Forelimb muscle (tissue), 1 donor: ENCODE measurements around the gene CLCN2. TPM values are rescaled to one million over a fixed set of nuclear protein-coding genes. Genes with fewer than 3 reads are reported as not detected.
"Not testable (repeated sequence)": the region's sequence is repeated elsewhere in the genome, so short reads cannot be mapped to it uniquely, and the experiment has no call there.

ENCODE experiments used
- DNase-seq: peaks from one replicate; pipeline ENCODE4 v3.0.0-alpha.2; 2013; ENCODE audit warnings: low read depth
- polyA plus RNA-seq: library from polyadenylated mRNA; unstranded; fragments of 120-200 nt; gene quantifications from one replicate; pipeline ENCODE4 v1.2.1, GENCODE V29; 2013; ENCODE audit not compliant: insufficient read length

The CLCN2 gene
- polyA plus RNA-seq, 1 donor, result 3.7 TPM

DNA sequence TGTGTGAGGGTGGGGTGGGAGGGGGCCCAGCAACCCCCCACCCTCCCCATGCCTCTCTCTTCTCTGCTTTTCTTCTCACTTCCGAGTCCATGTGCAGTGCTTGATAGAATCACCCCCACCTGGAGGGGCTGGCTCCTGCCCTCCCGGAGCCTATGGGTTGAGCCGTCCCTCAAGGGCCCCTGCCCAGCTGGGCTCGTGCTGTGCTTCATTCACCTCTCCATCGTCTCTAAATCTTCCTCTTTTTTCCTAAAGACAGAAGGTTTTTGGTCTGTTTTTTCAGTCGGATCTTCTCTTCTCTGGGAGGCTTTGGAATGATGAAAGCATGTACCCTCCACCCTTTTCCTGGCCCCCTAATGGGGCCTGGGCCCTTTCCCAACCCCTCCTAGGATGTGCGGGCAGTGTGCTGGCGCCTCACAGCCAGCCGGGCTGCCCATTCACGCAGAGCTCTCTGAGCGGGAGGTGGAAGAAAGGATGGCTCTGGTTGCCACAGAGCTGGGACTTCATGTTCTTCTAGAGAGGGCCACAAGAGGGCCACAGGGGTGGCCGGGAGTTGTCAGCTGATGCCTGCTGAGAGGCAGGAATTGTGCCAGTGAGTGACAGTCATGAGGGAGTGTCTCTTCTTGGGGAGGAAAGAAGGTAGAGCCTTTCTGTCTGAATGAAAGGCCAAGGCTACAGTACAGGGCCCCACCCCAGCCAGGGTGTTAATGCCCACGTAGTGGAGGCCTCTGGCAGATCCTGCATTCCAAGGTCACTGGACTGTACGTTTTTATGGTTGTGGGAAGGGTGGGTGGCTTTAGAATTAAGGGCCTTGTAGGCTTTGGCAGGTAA is 15.9 kb downstream of the CLCN2 start:
- DNase-seq, result no peak

DNA sequence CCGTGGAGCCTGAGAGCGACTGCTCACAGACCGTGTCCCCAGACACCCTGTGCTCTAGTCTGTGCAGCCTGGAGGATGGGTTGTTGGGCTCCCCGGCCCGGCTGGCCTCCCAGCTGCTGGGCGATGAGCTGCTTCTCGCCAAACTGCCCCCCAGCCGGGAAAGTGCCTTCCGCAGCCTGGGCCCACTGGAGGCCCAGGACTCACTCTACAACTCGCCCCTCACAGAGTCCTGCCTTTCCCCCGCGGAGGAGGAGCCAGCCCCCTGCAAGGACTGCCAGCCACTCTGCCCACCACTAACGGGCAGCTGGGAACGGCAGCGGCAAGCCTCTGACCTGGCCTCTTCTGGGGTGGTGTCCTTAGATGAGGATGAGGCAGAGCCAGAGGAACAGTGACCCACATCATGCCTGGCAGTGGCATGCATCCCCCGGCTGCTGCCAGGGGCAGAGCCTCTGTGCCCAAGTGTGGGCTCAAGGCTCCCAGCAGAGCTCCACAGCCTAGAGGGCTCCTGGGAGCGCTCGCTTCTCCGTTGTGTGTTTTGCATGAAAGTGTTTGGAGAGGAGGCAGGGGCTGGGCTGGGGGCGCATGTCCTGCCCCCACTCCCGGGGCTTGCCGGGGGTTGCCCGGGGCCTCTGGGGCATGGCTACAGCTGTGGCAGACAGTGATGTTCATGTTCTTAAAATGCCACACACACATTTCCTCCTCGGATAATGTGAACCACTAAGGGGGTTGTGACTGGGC is 16.7 kb downstream of the CLCN2 start:
- DNase-seq, result no peak

DNA sequence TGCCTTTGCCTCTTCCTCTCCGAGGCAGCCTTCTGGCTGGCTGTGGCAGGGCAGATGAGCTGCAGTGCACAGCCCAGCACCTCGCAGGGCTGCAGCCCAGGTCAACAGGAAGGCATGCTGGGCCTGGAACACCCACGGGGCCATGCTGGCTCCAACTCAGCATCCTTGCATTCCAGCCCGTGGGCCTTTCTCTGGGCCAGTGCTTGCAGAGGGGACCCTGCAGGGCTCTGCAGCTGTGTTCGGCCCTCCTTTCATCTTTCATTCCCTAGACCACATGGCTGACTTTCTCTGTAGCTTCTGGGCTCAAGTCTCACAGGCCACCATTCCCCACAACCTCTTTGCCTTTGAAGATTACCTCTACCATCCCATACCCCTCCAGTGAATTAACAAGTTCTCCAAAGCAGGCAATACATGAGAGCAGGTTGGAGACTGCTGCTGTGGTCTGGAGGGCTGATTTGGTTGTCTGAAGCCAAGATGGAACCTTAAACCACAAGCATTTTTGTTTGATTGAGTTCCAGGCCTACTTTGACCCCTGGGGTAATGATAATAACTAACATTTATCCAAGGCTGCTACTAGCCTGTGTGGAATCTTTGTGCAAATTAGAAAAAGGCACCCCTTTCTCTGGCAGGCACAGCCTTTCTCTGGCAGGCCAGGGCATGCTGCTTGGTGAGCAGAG is 18.1 kb downstream of the CLCN2 start:
- DNase-seq, result no peak

DNA sequence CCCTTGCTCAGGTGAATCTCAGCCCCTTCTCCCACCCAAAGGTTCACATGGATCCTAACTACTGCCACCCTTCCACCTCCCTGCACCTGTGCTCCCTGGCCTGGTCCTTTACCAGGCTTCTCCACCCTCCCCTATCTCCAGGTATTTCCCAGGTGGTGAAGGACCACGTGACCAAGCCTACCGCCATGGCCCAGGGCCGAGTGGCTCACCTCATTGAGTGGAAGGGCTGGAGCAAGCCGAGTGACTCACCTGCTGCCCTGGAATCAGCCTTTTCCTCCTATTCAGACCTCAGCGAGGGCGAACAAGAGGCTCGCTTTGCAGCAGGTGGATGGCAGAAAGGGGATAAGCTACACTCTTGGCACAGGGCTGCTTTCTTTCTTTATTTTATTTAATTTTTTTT is 19.5 kb downstream of the CLCN2 start:
- DNase-seq, result no peak

DNA sequence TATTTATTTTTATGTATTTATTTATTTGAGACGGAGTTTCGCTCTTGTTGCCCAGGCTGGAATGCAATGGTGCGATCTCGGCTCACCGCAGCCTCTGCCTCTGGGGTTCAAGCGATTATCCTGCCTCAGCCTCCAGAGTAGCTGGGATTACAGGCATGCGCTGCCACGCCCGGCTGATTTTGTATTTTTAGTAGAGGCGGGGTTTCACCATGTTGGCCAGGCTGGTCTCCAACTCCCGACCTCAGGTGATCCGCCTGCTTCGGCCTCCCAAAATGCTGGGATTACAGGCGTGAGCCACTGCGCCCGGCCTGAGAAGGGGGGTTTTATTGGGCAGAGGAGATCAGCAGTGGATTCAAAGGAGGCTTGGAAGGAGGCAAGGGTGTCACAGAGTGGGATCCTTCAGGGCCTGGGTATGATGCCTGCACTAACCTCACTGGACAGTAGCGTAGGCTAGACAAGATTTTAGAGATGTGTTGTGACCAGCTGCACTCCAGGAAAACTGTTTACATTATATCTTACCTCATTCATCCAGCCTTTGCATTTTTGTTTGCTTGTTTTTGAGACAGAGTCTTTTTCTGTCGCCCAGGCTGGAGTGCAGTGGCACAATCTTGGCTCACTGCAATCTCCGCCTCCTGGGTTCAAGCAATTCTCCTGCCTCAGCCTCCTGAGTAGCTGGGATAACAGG is 21.8 kb downstream of the CLCN2 start:
- DNase-seq, result not testable (repeated sequence)

DNA sequence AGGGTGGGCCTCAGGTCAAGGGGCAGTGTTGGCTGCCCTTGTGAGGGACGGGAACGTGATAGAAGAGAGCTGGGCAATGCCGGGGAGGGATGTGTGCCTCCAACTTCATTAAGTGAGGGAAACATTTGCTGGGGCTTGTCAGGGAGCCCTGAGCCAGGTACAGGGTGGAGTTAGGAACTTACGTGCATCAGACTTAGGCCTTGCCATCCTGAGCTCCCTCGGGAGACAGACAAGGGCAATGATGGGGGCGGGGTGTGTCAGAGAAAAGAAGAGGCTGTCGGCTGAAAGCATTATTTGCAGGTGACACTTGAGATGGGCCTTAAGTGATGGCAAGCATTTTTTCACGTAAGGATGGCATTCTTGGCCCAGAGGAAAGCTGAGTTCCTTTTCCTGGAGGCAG is 22.4 kb downstream of the CLCN2 start:
- DNase-seq, result no peak

DNA sequence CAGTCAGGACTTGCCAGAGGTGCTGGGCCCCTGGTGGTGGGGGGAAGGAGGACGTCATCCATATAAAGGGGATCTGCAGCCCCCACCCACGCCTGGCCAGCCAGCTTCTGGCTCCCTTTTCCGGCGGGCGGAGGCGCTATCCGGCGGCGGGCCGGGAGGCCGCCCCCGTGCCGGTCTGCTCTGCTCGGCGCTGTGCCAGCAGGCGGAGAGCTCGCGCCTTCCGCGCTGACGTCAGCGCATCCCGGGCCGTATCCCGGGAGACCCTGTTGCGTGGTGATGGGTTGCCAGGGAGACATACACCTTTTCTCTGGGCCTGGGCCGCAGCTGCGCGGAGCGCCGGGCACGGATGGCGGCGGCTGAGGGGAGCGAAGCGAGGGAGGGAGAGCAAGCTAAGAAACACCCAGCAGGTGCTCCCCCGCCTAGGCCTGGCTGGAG is 22.9 kb downstream of the CLCN2 start:
- DNase-seq, result no peak

DNA sequence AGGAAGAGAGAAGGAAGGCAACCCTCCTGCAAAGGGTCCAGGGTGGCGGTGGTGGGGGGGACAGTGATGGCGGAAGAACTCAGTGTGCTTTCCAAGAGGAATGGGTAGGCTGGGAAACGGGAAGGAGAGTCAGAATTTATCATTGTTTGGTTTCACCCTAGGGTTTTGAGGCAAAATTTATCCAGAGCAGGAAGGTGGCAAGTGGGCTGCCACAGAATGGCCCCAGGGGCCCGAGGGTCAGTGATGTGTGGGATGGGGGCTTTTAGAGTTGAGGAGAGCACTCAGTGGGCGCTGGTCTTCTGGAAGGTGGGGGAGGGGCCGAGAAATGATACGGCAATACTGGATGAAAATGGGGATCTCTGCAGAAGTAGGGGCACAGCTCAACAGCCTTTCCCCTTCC is 23.4 kb downstream of the CLCN2 start:
- no peak for DNase-seq

DNA sequence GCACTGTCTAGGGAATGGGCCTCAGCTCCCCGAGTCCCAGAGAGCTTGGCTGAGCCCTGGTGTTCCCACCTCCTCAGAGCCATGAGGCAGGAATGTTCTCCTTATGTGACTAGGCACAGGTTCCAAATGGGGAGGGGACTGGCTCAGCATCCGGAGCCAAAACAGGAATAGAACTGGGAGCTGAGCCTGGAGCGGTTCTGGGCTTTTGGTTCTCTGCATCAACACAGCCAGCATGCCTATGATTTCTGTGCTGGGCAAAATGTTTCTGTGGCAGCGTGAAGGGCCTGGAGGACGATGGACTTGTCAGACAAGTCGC is 24.0 kb downstream of the CLCN2 start, which contains the start of gene FAM131A:
FAM131A (plus strand) TSS at position 202 of the 316 bp plus-strand sequence; CDS start at position 233, 31 bp downstream.
- peak; percentile 62 for DNase-seq

DNA sequence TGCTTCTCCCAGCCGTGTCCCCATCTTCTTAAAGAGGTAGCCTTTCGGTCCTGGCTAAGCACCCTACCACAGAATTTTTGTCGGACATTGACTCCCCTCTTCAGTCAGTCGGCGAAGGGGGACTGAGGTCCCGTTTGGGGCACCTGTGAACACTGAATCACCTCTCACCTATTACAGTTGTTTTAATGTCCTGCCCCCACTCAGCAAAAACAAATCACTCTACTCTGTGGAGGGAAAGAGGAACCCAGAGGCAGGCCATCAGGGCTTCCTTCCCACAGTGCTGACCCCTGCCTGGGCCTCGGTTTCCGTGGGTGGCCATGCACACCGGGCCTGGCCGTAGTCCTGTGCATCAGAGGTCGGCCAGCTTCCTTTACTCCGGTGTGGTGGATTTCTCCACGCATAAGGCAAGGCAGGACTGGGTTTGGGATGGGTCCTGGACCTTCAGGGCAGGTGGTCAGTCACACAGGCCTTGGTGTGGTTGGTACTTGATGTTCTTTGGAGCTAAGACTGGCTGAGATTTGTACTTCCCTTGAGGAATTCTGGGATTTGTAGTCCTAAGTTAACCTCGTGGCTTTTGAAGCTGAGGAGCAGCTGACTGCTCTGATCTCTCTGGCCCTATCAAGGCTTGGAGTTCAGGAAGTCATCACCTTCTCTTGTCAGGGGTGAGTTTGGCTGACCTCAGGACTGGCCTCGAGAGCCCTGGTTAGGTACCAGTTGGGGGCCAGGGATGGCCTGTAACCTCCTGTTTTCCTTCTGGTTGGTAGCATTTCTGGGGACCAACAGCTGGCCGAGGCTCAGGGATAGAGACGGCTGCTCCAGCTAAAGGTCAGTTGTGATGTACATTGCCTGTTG is 24.6 kb downstream of the CLCN2 start:
- no peak for DNase-seq

DNA sequence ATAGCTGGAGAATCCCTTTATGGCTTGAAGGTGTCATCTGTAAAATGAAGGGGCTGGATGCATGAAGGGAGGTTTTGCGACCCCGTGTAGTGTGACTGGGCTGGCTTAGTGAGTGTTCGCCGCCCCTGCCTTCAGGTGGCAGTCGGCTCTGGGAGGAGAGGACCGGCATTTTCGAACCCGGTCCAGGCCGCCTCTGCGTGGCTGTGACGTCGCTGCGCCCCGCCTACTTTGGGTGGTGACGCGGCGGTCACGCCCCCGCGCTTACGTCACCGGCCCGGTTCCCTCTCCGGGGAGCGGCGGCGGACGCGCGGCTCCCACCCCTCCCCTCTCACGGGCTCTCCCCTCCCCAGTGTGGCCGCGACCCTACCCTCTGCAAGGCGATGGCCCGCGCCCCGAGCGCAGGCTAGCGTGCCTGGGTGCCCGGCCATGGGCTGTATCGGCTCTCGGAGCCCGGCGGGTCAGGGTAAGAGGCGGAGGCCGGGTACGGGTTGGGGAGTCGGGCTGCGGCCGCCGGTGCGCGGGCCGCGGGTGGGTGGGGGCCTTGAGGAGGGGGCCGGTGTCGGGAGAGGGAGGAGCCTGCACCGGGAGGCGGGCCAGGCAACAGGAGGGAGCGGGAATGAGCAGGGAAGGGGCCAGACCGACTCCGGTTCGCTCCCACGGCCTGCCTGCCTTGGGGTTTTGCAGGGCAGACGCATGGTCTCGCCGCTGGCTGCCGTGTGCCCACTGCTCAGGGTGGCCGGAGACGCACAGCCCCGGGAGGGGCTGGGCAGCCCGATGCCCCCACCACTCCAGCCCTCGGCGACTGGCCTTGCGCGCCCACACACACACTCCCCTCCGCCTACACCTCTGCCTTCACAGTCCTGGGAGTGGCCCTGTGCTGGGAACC is 25.5 kb downstream of the CLCN2 start:
- DNase-seq, result peak; percentile 59

DNA sequence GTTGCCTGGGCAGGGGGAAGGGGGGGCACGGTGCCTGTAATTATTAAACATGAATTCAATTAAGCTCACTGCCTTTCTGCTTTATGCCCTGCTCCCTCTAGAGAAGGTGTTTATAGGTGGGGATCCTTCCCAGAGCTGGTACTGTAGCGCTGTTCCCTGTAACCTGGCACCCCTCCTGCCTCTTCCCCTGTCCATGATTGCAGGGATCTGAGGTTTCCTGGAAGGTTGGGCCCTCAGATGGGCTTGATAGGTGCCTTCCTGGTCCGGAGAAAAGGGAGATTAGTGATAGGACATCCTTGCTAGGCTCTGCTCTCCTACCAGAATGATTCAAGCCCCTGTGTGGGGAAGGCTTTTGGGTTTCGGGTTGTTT is 26.1 kb downstream of the CLCN2 start:
- no peak for DNase-seq

DNA sequence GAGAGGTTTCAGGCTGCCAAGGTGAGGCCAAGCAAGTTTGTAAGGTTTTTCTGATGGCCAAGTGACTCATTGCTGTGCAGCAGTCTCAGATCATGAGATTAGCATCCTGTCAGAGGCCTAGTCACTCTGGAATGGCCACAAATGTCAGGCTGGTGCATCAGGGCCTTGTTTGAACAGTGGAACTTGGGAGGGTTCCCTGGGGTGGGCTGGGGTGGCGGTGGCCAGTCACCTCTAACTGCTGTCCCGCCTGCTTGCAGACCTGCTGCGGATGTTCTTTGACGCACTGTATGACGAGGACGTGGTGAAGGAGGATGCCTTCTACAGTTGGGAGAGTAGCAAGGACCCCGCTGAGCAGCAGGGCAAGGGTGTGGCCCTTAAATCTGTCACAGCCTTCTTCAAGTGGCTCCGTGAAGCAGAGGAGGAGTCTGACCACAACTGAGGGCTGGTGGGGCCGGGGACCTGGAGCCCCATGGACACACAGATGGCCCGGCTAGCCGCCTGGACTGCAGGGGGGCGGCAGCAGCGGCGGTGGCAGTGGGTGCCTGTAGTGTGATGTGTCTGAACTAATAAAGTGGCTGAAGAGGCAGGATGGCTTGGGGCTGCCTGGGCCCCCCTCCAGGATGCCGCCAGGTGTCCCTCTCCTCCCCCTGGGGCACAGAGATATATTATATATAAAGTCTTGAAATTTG is 26.8 kb downstream of the CLCN2 start:
- no peak for DNase-seq

DNA sequence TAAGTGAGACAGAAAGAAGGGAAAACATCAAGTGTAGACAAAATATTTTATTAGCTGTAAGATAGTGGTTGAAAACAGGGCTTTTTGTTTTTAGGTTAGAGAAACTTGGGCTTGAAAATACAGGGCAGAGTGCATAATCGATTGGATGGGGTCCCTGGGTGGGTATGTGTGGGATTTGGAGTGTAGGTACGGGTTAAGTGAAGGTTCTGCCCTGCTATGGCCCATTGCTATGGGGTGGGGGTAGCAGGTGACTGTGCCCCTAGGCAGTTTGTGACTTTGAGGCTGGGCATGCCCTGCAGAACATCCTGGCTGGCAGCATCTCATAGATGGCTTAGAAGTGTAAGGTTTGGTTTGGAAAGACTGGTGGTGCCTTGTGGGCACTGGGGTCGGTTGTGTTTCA is 27.7 kb downstream of the CLCN2 start:
- DNase-seq, result no peak

DNA sequence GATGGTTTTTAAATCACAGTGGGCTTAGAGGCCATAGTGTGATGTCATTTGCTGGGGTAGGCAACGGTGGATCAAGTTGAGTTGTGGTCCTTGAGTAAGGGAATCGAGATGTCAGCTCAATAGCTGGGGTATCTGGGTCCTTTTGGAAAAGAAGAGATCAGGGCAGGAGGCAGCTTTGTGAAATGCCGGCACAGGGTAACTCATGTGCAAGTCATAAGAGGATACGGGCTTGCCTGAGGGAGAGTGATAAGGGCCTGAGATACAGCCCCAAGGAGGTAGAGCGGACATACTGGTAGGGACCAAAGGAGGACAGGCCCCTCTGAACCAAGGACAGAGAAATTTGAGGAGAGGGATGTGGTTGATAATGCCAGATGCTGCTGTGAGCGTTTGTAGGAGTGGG is 28.2 kb downstream of the CLCN2 start:
- DNase-seq, result no peak

DNA sequence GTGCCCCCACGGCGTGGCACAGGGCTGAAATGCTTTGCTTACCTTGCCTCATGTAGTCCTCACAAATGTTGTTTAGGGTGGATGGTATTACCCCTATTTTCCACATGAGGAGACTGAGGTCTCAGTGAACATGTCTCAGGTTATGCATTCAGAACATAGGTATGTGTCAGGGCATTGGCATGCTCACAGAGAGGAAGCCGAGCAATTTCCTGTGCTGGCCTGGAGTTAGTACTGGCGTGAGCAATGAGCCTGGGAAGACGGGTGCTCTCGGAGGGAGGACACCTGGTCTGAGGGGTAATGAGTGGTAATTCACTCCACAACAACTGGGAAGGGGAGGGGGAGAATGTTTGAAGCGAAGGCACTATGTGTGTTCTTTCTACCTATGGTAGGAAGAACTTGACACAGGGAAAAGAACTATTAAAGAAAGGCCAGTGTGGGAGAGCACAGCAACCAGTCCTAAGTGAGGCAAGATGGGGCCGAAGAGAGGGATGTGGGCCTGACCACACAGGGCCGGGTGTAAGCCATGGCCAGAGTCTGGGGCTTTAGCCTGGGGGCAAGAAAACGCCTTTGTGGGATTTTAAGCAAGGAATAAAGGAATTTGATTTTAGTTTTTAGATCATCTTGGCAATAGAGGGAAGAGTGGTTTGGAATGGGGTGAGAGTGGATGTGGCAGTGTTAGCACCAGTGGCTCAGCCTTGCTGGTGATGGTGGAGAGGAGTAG is 28.9 kb downstream of the CLCN2 start:
- no peak for DNase-seq

DNA sequence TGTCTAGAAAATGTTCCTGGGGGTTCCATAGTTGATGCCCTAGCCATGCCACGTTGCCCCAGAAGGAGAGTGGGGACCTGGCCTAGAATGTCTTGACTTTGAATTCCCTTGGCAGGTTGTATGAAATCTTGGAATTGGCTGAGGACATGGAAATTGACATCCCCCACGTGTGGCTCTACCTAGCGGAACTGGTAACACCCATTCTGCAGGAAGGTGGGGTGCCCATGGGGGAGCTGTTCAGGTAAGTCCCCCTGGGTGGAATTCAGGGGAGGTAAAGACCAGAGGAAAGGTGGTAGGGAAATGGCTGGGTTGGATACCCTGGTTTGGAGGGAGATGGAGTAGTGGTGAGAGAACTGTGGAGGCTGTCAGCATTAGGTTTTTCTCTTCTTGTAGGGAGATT is 32.9 kb downstream of the CLCN2 start:
- DNase-seq, result no peak

DNA sequence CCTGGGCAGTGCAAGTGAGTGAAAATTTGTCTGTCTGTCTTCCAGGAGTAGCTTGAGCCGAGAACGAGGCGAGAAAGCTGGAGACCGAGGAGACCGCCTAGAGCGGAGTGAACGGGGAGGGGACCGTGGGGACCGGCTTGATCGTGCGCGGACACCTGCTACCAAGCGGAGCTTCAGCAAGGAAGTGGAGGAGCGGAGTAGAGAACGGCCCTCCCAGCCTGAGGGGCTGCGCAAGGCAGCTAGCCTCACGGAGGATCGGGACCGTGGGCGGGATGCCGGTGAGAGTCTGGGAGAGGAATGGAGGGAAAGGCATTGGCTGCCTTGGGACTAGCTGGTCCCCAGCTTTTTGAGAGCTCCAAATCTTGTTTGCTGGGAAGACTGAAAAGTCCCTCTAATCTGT is 34.2 kb downstream of the CLCN2 start:
- no peak for DNase-seq
